Epithelial cell of prostate (primary cell): ENCODE data around the gene MAGEA9B.
A peak's percentile ranks its signal among the peaks of the same experiment; 100 is the strongest.
"Not testable (repeated sequence)": the region's sequence is repeated elsewhere in the genome, so short reads cannot be mapped to it uniquely, and the experiment has no call there.

Source experiments
- DNase-seq: peaks from one replicate; pipeline ENCODE4 v3.0.0-alpha.2; 2011; ENCODE audit warnings: low read depth, low spot score
- H3K27ac ChIP-seq: fragments of 450-650 bp; 2 replicates; pipeline ENCODE4 v1.5.1; 2017; ENCODE audit warnings: mild to moderate bottlenecking

The MAGEA9B gene

DNA sequence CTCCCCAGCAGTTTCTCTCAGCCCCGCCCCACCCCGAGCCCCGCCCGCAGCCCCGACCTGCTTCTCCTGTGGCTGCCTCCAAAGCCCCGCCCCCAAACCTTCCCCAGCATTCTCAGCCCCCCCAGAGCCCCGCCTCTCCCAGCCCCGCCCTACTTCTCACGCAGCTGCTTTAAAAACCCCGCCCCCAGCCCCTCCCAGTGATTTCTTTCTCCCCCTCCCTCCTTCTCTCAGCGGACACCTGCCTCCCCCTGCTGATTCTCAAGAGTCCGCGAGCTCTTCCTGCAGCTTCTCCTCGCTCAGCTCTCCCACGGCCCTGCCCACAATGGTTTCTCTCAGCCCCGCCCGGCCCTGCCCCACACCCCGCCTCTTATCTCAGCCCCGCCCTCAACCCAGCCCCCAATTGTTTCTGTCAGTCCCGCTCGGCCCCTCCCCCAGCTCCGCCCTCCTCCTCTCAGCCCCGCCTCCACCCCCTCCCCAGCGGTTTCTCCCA is 47.1 kb downstream of the MAGEA9B start:
- DNase-seq = peak; percentile 27
- H3K27ac ChIP-seq = peak overlapping the region; percentile 79

DNA sequence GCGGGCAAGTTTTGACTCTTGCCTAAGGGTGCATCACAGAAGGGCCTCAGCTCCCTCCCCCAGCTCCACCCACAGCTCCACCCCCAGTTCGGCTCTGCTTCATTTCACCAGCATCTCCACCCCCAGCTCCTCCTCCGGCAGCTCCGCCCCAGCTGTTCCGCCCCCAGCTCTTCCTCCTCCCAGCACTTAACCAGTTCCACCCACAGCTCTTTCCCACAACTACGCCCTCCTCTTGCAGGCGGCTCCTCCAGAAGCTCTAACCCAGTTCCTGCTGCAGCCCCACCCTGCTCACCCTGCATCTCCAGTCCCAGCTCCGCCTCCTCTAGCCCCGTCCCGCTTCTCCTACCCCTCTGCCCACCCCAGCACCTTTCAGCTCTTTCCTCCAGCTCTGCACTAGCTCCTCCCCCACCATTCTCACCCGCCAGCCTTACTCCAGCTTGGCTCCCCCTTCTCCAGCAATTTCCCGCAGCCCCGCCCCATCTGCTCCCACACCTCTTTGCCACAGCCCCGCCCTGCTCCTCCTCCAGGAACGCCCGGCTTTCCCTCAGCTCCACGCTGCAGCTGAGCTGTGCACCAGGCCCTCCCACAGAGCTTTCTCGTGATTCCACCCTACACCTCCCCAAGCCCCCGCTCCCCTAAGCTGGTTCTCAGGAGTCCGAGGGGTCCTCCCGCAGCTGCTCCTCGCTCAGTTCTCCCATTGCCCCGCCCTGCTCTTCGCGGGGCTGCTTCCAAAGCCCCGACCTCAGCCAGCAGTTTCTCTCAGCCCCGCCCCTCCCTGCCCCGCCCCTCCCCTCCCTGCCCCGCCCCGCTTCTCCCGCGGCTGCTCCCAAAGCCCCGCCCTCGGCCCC is 47.8 kb downstream of the MAGEA9B start:
- peak; percentile 82 for DNase-seq
- peak overlapping the region; percentile 79 for H3K27ac ChIP-seq

DNA sequence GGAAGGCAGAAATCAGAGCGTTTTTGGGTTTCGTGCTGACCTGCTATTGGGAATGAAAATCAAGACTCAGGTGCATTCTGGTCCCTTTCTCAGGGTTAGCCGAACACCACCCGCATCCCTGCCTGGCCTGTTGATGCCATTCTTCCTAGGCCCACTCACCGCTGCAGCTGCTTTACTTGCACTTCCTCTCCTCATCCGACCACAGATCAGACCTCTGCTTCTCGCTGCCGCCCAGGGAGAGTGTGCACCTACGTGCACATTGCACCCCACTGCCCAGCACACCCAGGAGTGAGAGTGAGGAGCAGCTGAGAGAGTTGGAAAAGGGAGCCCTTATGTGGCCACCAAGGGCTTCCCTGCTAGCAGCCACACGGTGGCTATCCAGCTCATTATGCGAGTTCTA is 49.8 kb downstream of the MAGEA9B start:
- H3K27ac ChIP-seq, DNase-seq: not testable (repeated sequence)

DNA sequence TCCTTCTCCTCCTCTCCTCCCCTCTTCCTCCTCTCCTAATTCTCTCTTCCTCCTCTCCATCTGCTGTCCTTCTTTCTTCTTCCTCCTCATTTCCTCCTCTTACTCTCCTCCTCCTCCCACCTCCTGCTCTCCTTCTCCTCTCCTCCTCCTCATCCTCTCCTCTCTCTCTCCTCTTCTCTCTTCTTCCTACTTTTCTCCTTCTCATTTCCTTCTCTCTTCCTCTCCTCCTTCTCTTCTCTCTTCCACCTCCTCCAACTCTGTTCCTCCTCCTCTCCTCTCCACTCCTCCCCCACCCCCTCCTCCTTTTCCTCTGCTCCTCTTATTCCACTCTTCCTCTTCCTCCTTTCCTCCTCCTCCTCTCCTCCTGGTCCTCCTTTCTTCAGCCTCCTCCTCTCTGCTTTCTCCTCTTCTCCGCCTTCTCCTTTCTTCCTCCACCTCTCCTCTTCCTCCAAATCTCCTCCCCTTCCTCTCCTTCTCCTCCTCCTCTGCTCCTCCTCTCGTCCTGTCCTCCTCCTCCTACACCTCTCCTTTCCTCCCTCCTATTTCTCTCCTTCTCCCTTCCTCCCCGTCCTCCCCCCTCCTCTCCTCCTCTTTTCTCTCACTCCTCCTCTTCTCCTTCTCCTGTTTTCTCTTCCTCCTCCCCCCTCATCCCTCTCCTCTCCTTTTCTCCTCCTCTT is 52.2 kb downstream of the MAGEA9B start:
- not testable (repeated sequence) for H3K27ac ChIP-seq, DNase-seq

DNA sequence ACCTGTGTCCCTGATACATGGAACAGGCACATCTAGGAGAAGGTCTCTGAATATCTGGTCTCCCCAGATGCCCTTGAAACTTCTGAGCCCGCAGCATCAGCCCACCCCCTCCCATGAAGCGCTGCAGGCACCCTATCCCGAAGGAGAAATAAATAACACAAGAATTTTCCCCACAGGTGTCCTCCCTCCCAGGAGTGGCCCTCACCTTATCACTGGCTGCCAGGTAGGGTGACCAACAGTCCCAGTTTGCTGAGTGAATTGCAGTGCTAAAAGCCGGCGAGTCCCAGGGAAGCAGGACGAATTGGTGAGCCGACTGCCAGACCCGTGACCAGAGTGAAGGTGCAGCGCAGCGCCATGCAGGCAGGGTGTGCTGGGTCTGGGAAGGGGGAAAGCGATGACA is 53.3 kb downstream of the MAGEA9B start:
- H3K27ac ChIP-seq, DNase-seq: not testable (repeated sequence)

DNA sequence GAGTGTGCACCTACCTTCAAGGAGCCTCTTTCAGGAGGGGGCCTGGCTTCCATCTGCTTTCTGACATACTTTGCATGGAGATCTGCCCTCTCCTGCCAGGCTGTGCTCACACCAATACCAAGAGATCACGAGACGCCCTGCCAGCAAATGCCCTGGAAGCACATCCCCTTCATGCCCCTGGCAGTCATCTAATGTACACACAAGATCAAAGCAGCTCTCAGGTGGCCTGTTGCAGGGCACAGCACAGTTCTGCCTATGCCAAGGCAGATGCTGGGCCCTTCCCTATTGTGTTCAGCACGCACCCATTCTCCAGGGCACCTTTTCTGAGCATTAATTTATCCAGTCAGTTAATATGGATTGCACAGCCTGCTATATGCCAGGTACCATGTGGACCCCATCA is 54.4 kb downstream of the MAGEA9B start:
- H3K27ac ChIP-seq = not testable (repeated sequence)

More for the DNA sequence above, 54.4 kb downstream of the MAGEA9B start:
- not testable (repeated sequence) for DNase-seq
